Inflammatory macrophage treated with lipopolysaccharide for 4 hours (primary cell): Measurements from ENCODE around the gene SMOC2.

Source experiments
- DNase-seq: peaks from one replicate; pipeline ENCODE4 v3.0.0-alpha.2; 2020

SMOC2 gene

GRCh38 chr6:168448243-168448855, 7.4 kb downstream of the SMOC2 start:
- no peak for DNase-seq

GRCh38 chr6:168450917-168451316, 9.9 kb downstream of the SMOC2 start:
- DNase-seq, result no peak

DNA sequence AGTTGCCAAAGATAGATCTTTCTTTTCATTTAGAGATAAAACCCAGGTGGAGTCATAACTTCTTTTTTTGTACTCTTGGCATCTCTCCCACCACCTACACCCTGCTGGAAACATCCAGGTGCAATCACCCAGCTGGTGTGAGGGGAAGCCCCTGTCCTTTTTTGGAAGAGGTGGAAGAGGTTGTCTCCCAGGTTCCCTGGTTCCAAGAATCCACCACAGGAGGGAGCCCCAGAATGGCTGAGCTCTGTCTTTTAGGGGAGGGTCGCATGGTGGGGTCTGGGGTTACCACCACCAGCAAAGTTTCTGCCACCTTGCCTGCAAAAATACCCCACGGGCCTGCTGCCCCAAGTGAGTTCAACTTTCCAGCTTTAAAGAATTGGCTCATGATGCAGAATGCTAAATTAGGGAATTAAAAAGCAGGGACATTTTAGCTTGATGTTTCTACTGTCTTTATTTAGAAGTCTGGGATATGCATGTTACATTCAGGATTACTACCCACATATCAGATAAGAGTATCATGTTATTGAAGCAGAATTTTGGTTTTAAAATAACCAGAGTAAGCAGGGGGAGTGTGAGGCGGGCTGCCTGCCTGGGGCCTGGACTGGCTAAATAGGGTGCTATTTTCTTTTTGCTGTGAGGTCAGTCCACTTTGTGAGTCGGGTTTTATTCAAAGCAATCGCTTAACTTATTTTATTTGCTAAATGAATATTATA, 11.0 kb downstream of the SMOC2 start:
- DNase-seq, result no peak

- DNase-seq, result no peak
These were observed 11.8 kb downstream of the SMOC2 start for GRCh38 chr6:168452685-168453377.

DNA sequence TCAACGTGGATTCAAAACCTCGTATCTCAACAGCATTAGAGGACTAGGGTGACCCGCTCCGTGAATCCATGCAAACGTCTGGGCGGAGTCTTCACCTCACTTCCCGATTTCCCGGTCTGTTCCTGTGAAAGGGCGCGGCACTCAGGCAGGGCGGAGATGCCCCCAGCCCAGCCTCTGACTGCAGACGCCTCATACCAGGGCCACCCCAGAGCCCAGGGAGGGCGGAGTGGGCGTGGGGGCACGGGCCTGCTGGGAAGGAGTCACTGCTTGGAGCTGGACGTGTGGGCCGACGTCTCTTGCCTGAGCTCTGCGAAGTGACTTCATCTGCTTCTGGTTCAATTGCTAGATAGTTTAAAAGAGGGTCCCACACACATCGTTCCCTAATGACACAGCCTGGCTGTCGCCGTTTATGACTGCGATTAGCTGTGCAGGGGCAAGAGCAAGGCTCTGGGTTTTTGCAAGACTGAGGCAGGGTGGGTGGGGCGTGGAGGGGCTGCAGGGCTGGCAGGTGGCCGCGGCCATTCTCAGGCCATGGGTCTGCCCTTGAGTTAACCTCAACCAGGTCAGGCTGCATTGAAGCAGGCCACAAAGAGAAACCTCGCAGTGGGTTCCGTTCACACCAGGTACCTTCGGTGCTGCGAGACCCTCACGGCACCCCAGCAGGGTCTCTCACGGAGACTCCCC, 15.0 kb downstream of the SMOC2 start:
- DNase-seq, result no peak

GRCh38 chr6:168456907-168457652, 16.1 kb downstream of the SMOC2 start:
- DNase-seq, result no peak

DNA sequence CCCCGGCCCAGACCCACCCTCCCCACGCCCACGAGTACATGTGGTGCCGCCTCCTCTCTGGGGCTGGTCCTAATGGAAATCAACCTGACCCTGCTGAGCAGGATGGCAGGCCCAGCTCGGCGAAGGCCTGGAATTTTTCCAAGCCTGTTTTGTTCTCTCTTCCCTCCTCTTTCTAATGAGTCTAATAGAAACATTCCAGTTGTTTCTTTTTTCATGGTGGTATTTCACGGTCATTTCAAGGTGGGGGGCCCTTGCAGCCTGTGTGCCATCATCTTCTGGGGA, 16.6 kb downstream of the SMOC2 start:
- DNase-seq, result no peak

GRCh38 chr6:168458101-168458500, 17.1 kb downstream of the SMOC2 start:
- DNase-seq, result no peak

DNA sequence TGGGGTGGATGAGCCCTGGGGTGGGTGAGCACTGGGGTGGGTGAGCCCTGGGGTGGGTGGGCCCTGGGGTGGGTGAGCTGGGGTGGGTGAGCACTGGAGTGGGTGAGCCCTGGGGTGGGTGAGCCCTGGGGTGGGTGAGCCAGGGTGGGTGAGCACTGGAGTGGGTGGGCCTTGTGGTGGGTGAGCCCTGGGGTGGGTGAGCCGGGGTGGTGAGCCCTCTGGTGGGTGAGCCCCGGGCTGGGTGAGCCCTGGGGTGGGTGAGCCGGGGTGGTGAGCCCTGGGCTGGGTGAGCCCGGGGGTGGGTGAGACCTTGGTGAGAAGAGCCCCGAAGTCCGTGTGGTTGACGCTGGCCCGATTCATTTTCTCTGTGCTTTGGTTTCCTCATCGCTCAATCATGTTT, 18.6 kb downstream of the SMOC2 start:
- DNase-seq, result no peak

DNA sequence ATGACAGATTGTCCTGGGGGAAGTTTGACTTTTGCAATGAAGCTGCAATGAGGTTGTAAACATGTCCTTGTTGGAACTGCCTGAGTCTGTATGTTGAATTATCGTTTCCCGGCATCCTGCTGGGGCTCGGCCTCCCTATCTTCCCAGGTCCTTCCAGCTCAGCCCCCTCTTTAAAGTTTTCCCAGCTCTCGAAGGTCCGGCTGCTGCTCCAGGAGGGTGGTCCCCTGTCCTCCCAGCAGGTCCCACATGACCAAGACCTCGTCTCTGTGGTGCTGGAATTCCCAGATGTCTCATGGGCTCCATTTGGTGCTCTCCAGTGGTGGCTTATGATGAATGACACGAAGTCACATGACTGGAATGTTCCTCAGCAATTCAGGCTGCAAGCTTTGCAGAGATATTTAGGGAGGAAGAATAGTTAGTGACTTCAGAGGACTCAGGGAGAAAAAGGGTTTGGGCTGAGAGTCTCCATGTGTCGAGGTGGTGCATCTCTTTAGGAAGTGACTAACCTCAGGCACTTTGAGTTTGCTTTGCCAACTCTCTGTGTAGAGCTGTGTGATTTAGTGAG, 21.4 kb downstream of the SMOC2 start:
- DNase-seq, result no peak

- DNase-seq, result no peak
These were observed 23.6 kb downstream of the SMOC2 start for GRCh38 chr6:168464546-168464945.

GRCh38 chr6:168468045-168468444, 27.1 kb downstream of the SMOC2 start:
- no peak for DNase-seq

- DNase-seq, result no peak
These were observed 28.5 kb downstream of the SMOC2 start for GRCh38 chr6:168469521-168469920.

DNA sequence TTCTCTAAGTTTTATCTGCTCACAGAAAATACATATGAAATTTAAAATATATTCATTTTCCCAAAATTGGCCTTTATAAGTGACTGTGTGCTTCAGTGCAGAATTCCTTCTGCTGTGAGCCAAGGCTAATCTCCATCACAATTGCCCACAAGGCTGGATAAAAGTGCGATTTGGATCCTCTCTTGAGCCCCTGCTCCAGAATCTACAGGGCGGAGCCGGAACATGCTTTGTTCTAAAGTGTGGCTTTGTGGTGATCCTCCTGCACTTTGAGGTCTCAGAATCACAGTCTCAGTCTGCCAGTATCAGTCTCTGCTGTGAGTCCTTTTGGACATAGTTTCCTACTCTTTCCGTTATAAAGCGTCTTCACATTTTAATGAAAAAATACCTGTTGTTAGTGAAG, 28.9 kb downstream of the SMOC2 start:
- no peak for DNase-seq

DNA sequence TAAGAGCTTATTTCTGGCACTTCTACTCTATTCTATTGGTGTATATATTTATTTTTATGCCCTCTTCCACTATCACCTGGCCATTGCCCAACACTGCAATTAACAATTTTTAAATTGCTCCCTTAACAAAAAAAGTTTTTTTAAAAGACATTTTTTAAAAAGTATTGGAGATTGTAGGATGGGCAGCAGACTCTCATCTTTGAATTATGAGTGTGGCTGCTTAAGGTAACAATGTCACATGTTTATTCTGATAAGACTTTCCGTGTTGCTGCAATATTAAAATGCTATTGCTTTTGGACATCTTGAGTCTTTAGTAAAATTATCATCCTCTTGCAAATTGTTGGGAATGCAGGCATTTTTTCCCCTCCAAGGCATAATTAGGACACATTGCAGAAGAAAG, 31.4 kb downstream of the SMOC2 start:
- no peak for DNase-seq

DNA sequence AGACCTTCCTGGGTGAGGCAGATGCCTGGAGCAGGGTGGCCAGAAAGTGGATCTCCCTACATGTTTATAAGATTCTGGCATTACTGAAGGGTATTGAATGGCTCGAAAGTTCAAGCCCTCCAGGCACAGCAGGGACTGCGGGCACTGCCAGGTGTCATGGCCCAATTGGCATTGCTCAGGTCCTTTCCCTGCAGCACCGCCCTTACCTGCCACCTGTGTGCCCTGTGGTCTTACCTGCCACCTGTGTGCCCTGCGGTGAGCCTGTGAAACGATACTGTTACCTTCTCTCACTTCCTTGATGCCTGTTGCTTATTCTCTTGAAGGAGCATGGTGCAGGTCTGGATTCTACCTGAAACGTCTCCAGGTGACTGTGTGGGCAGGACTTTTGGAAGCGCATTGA, 32.2 kb downstream of the SMOC2 start:
- DNase-seq, result no peak

DNA sequence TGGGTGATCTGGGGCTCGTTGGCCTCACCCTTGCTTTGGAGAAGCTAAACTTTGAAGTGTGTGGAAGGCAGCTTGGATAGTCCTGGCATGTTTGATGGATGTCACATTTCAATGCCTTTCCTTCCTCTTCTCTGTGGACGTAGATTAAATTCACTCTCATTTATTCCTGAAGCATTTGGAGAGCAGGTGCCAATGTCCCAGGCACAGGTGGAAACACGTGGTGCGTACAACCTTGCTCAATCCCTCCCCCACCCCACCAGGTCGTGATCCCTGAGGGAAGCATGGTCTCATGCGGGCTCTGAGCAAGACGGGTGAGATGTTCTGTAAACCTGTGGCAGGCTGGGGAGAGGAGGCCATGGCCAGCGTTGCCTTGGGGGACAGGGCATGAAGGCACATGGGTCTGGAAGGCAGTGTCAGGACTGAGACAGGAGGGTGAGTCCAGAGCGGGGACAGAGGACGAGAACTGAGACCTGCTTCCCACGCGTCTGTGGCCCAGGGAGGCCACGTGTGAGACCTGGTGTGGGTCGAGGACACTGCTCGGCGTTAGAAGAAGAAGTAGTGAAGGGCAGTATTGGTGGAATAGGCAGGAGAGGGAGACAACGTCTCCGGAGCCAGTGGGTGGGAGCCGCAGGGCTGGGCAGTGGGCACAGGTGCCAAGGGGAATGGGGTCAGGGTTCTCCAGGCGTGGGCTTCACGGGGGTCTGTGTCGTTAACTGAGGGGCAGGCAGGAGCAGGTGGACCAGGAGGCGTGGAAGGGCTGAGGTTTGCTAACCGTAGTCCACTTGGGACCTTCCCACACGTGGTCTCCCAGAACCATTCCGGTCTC, 34.4 kb downstream of the SMOC2 start:
- DNase-seq, result no peak

DNA sequence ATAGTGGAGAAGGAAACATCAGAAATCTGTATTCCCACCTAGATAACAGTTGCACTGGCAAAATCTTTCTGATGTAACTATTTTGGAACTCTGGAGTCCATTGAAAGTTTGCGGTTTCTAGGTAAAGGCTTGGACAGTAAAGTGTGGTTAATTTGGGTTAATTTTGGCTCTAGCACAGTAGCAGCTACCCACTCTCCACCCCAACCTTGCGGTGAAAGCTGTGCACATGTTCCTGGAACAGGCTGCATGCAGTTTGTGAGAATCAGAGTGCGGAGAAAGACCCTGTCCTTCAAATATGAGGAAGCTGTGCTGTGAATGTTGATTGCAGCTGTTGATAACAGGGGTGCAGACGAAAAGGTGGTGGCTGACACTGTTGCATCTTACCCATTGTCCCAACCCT, 38.4 kb downstream of the SMOC2 start:
- no peak for DNase-seq

- no peak for DNase-seq
These were observed 39.5 kb downstream of the SMOC2 start for GRCh38 chr6:168480481-168480880.

GRCh38 chr6:168485818-168486217, 44.8 kb downstream of the SMOC2 start:
- DNase-seq, result no peak

- no peak for DNase-seq
These were observed 49.8 kb downstream of the SMOC2 start for GRCh38 chr6:168490757-168491156.

DNA sequence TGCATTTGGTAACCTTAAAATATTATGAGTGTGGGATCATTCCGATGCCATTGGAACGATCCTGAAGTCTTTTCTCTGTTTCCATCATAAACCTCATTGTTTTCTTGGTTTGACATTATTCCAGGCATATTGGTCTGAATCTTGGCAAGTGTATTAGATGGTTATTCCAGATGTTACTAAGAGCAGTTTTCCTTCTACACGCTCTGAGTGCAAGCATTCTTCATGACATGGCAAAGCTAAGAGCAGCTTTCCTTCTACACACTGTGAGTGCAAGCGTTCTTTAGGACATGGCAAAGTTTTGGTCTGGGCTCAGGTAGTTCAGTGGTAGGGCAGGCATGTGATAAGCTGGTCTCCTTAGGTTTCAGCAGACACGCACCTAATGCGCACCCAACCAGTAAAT, 53.0 kb downstream of the SMOC2 start:
- no peak for DNase-seq
